Osteocyte (in vitro differentiated cells): ENCODE measurements around the gene PPM1H. TPM values are rescaled to one million over a fixed set of nuclear protein-coding genes. Genes with fewer than 3 reads are reported as not detected.

Experiments used
- DNase-seq: peaks from one replicate; pipeline ENCODE4 v3.0.0; 2021; ENCODE audit warnings: mixed read lengths; ENCODE audit not compliant: unreplicated experiment; ENCODE audit errors: extremely low spot score
- H3K27ac Mint-ChIP-seq: one replicate; pipeline ENCODE4 v1.8.0; 2021; ENCODE audit warnings: mild to moderate bottlenecking, mixed read lengths; ENCODE audit not compliant: unreplicated experiment
- H3K27me3 Mint-ChIP-seq: one replicate; pipeline ENCODE4 v1.8.0; 2021; ENCODE audit warnings: mixed read lengths; ENCODE audit not compliant: unreplicated experiment
- H3K36me3 Mint-ChIP-seq: one replicate; pipeline ENCODE4 v1.8.0; 2021; ENCODE audit warnings: mixed read lengths; ENCODE audit not compliant: unreplicated experiment
- H3K4me1 Mint-ChIP-seq: one replicate; pipeline ENCODE4 v1.8.0; 2021; ENCODE audit warnings: mixed read lengths; ENCODE audit not compliant: unreplicated experiment
- H3K4me3 Mint-ChIP-seq: one replicate; pipeline ENCODE4 v1.8.0; 2021; ENCODE audit warnings: mild to moderate bottlenecking, moderate library complexity, mixed read lengths; ENCODE audit not compliant: unreplicated experiment
- H3K9me3 Mint-ChIP-seq: one replicate; pipeline ENCODE4 v1.8.0; 2021; ENCODE audit warnings: mixed read lengths; ENCODE audit not compliant: unreplicated experiment
- CTCF ChIP-seq: fragments of 200-600 bp; sonication (generic); IDR thresholded peaks from 2 replicates; pipeline ENCODE4 v1.5.0; 2021; ENCODE audit warnings: antibody characterized with exemption, mild to moderate bottlenecking, moderate library complexity
- total RNA-seq: library from RNA; stranded (reverse); gene quantifications from 2 replicates; pipeline ENCODE4 v1.2.1, GENCODE V29; 2021

The PPM1H gene
- total RNA-seq, 1 donor from 2014 or later = 60.8 TPM

GRCh38 chr12:62766496-62766895 lies 168.5 kb downstream of the PPM1H start:
- Mint-ChIP-seq H3K9me3 (no peaks in the 10 kb centered on the region), H3K4me3 (no peak overlapping the region)

GRCh38 chr12:62763861-62764645 lies 170.9 kb downstream of the PPM1H start:
- no peak for DNase-seq
- no peak for TF ChIP-seq CTCF
- H3K4me1 Mint-ChIP-seq = peaks cover 46% of the 10 kb centered on the region
- no peak overlapping the region for H3K27ac Mint-ChIP-seq
- H3K36me3 Mint-ChIP-seq = peaks cover 56% of the 10 kb centered on the region
- peaks cover 2% of the 10 kb centered on the region for H3K9me3 Mint-ChIP-seq
- no peak overlapping the region for H3K4me3 Mint-ChIP-seq
- H3K27me3 Mint-ChIP-seq = no peaks in the 10 kb centered on the region

More at GRCh38 chr12:62766496-62766895, 168.5 kb downstream of the PPM1H start:
- peaks cover 23% of the 10 kb centered on the region for H3K4me1 Mint-ChIP-seq
- peaks cover 48% of the 10 kb centered on the region for H3K36me3 Mint-ChIP-seq
- no peak for DNase-seq
- H3K27me3 Mint-ChIP-seq = no peaks in the 10 kb centered on the region
- no peak overlapping the region for H3K27ac Mint-ChIP-seq
- TF ChIP-seq CTCF = no peak

GRCh38 chr12:62763312-62763711 lies 171.6 kb downstream of the PPM1H start:
- no peak for DNase-seq
- Mint-ChIP-seq H3K4me1 (peaks cover 54% of the 10 kb centered on the region), H3K4me3 (no peak overlapping the region), H3K27ac (no peak overlapping the region), H3K27me3 (no peaks in the 10 kb centered on the region), H3K36me3 (peaks cover 55% of the 10 kb centered on the region), H3K9me3 (peaks cover 5% of the 10 kb centered on the region)
- no peak for TF ChIP-seq CTCF

GRCh38 chr12:62762645-62763044 lies 172.3 kb downstream of the PPM1H start:
- no peak for TF ChIP-seq CTCF
- H3K36me3 Mint-ChIP-seq = peaks cover 52% of the 10 kb centered on the region
- H3K4me3 Mint-ChIP-seq = no peak overlapping the region
- no peaks in the 10 kb centered on the region for H3K27me3 Mint-ChIP-seq
- no peak overlapping the region for H3K27ac Mint-ChIP-seq
- peaks cover 5% of the 10 kb centered on the region for H3K9me3 Mint-ChIP-seq
- peaks cover 59% of the 10 kb centered on the region for H3K4me1 Mint-ChIP-seq
- DNase-seq = no peak

GRCh38 chr12:62761658-62762057 lies 173.3 kb downstream of the PPM1H start:
- no peaks in the 10 kb centered on the region for H3K27me3 Mint-ChIP-seq
- H3K4me3 Mint-ChIP-seq = no peak overlapping the region
- peaks cover 45% of the 10 kb centered on the region for H3K36me3 Mint-ChIP-seq
- H3K9me3 Mint-ChIP-seq = peaks cover 5% of the 10 kb centered on the region
- no peak for TF ChIP-seq CTCF
- peaks cover 60% of the 10 kb centered on the region for H3K4me1 Mint-ChIP-seq
- no peak for DNase-seq
- no peak overlapping the region for H3K27ac Mint-ChIP-seq
